GM12878 (cell line): ENCODE measurements around the gene SPNS1. TPM values are rescaled to one million over a fixed set of nuclear protein-coding genes. Genes with fewer than 3 reads are reported as not detected.

ENCODE experiments used
- ATAC-seq: fragments of 200-7000 bp; cut with Tn5 transposase; 3 replicates; pipeline ENCODE4 v1.9.1; 2020; ENCODE audit warnings: mild to moderate bottlenecking, moderate library complexity
- BruUV-seq: library from RNA; stranded (reverse); fragments of 400-500 nt; replicated peaks from 2 replicates; lab custom pipeline; 2021; lab: Mats Ljungman, UMichigan
- CTCF ChIA-PET: fragments of 300-600 bp; sonication (Branson Sonifier 250); formaldehyde crosslinking; extraction: SDS; loops from one replicate; lab custom pipeline; 2021; ENCODE audit warnings: inconsistent platforms; lab: Yijun Ruan, JAX
- POLR2A ChIA-PET: fragments of 350-600 bp; formaldehyde crosslinking; extraction: SDS; loops from one replicate; lab custom pipeline; 2021; ENCODE audit warnings: inconsistent platforms; lab: Charles Lee
- RAD21 ChIA-PET: fragments of 300-600 bp; sonication (Branson Sonifier 250); formaldehyde crosslinking; loops from one replicate; lab custom pipeline; 2023; ENCODE audit warnings: antibody characterized with exemption; ENCODE audit not compliant: unreplicated experiment; lab: Charles Lee
- SMC1A ChIA-PET: fragments of 300-600 bp; sonication (Branson Sonifier 250); formaldehyde crosslinking; loops from one replicate; lab custom pipeline; 2023; ENCODE audit not compliant: unreplicated experiment, uncharacterized antibody; lab: Charles Lee
- DNase-seq: peaks from one replicate; pipeline ENCODE4 v3.0.0-alpha.2; 2011; ENCODE audit warnings: low read depth, low spot score
- FAIRE-seq: peaks from 3 replicates; lab custom pipeline; 2011; peaks lifted over from hg19 to GRCh38; lab: Jason Lieb, UNC
- H2AFZ ChIP-seq: 2 replicates; pipeline ENCODE4 v1.6.0; 2011; ENCODE audit warnings: low read depth, low read length, control low read depth; ENCODE audit not compliant: control insufficient read depth
- H3K27ac ChIP-seq: 2 replicates; pipeline ENCODE4 v1.5.1; 2011; ENCODE audit warnings: control low read depth; ENCODE audit not compliant: control insufficient read depth, insufficient read depth
- H3K27me3 ChIP-seq, 2 experiments: replicated peaks in 1 of 2; 2 replicates each; pipeline versions ENCODE4 v1.6.0 to v1.6.1; 2011; ENCODE audit warnings: low read length in 1 of 2; ENCODE audit not compliant: control insufficient read depth in 2 of 2, insufficient read depth in 2 of 2
- H3K36me3 ChIP-seq, 2 experiments: 2 replicates each; pipeline ENCODE4 v1.5.1; 2011; ENCODE audit warnings: low read length in 1 of 2; ENCODE audit not compliant: control insufficient read depth in 2 of 2, insufficient read depth in 2 of 2
- H3K4me1 ChIP-seq: 2 replicates; pipeline ENCODE4 v1.6.1; 2011; ENCODE audit warnings: mild to moderate bottlenecking, low read length, moderate library complexity, mixed read lengths; ENCODE audit not compliant: control insufficient read depth, insufficient read depth
- H3K4me2 ChIP-seq: 2 replicates; pipeline ENCODE4 v1.6.0; 2011; ENCODE audit warnings: control low read depth; ENCODE audit not compliant: control insufficient read depth, insufficient read depth
- H3K4me3 ChIP-seq: fragments of 200-600 bp; sonication (generic); 2 replicates; pipeline ENCODE4 v1.5.1; 2016
- H3K79me2 ChIP-seq: 2 replicates; pipeline ENCODE4 v1.6.0; 2011; ENCODE audit warnings: low read length; ENCODE audit not compliant: control insufficient read depth, insufficient read depth
- H3K9ac ChIP-seq: 2 replicates; pipeline ENCODE4 v1.8.0; 2011; ENCODE audit warnings: low read length, control low read depth, mixed read lengths; ENCODE audit not compliant: control insufficient read depth, insufficient read depth
- H3K9me3 ChIP-seq: replicated peaks from 3 replicates; pipeline ENCODE4 v1.5.1; 2011; ENCODE audit warnings: mild to moderate bottlenecking, low read length; ENCODE audit not compliant: control insufficient read depth, insufficient read depth
- H4K20me1 ChIP-seq: 2 replicates; pipeline ENCODE4 v1.6.0; 2011; ENCODE audit not compliant: control insufficient read depth, insufficient read depth
- EGR1 ChIP-seq, 2 experiments: IDR thresholded peaks; 1 replicate in 1 of 2; 2 replicates in 1 of 2; pipeline ENCODE4 v1.6.1; 2011 to 2012; ENCODE audit warnings: low read depth in 2 of 2, low read length in 2 of 2, borderline replicate concordance in 1 of 2, mild to moderate bottlenecking in 1 of 2, moderate library complexity in 1 of 2
- NFIC ChIP-seq: IDR thresholded peaks from 2 replicates; pipeline ENCODE4 v1.6.1; 2012; ENCODE audit warnings: low read depth, mild to moderate bottlenecking, inconsistent platforms, low read length, moderate library complexity
- PAX8 ChIP-seq: fragments of 450-650 bp; IDR thresholded peaks from 2 replicates; pipeline ENCODE4 v1.6.1; 2017; ENCODE audit warnings: mild to moderate bottlenecking, moderate library complexity
- SMARCA5 ChIP-seq: fragments of 450-650 bp; IDR thresholded peaks from 2 replicates; pipeline ENCODE4 v1.6.1; 2017; ENCODE audit warnings: mild to moderate bottlenecking
- SMC3 ChIP-seq: IDR thresholded peaks from 2 replicates; pipeline ENCODE4 v1.6.1; 2011; ENCODE audit warnings: low read length, improper control_type of control experiment, borderline replicate concordance
- SP1 ChIP-seq: IDR thresholded peaks from one replicate; pipeline ENCODE4 v1.6.1; 2011; ENCODE audit warnings: low read depth, low read length
- WGBS: methylation state at CpG from one replicate; pipeline ENCODE4 v1.1.6; 2016; ENCODE audit warnings: low lambda C conversion rate; ENCODE audit not compliant: insufficient replicate concordance, insufficient coverage; ENCODE audit errors: missing lambda C conversion rate; 5-methylcytosine and 5-hydroxymethylcytosine counted together
- in situ Hi-C: fragments of 300-500 bp; cut with MboI; formaldehyde crosslinking; loops from 9 replicates; pipeline ENCODE4 v1.14.3; 2018; ENCODE audit warnings: mixed read lengths
- intact Hi-C: fragments of 100-400 bp; cut with micrococcal nuclease; formaldehyde crosslinking; loops from one replicate; pipeline ENCODE4 v1.14.2; 2022; ENCODE audit not compliant: unreplicated experiment
- polyA plus RNA-seq, 11 experiments: library from polyadenylated mRNA; depleted of rRNA in 4 of 11; unstranded in 6 of 11; stranded (reverse) in 5 of 11; fragments of >200 nt; fragmentation: Nextera tagmentation in 4 of 11; fragmentation: Illumina TruSeq in 1 of 11; extraction: Ambion mirVana in 4 of 11; extraction: Trizol in 1 of 11; gene quantifications; 1 replicate in 1 of 11; 2 replicates in 10 of 11; pipeline versions ENCODE4 v1.2.1 to v1.2.3, GENCODE V29; 2011 to 2016; ENCODE audit warnings: inconsistent platforms in 2 of 11, missing spikeins in 2 of 11, low read depth in 1 of 11
- total RNA-seq, 4 experiments: library from RNA; depleted of rRNA in 3 of 4; stranded (reverse); fragments of >200 nt in 3 of 4; fragmentation: Illumina TruSeq in 1 of 4; extraction: Trizol in 1 of 4; gene quantifications; 2 replicates each; pipeline versions ENCODE4 v1.2.1 to v1.2.3, GENCODE V29; 2013 to 2021
- TF ChIP-seq, protein P1 (sequence below): fragments of 450-650 bp; IDR thresholded peaks from 2 replicates; pipeline ENCODE4 v1.6.1; 2017; ENCODE audit warnings: borderline replicate concordance
- TF ChIP-seq, protein P2 (sequence below): fragments of 450-650 bp; formaldehyde crosslinking; IDR thresholded peaks from 2 replicates; pipeline ENCODE4 v1.4.0; 2022; ENCODE audit warnings: mild to moderate bottlenecking, moderate library complexity
- TF ChIP-seq, protein P3 (sequence below): fragments of 450-650 bp; IDR thresholded peaks from 2 replicates; pipeline ENCODE4 v1.6.1; 2016; ENCODE audit warnings: mild to moderate bottlenecking
- TF ChIP-seq, protein P4 (sequence below): IDR thresholded peaks from 2 replicates; pipeline ENCODE4 v1.6.1; 2012; ENCODE audit warnings: mild to moderate bottlenecking, low read depth, low read length

The SPNS1 gene
- total and polyA plus RNA-seq, 10 of the 15 experiments (the other 5 are each of a cell fraction or from before 2014, with no cell fraction given) = 0.16 to 37.6 (median 12.0) TPM

DNA sequence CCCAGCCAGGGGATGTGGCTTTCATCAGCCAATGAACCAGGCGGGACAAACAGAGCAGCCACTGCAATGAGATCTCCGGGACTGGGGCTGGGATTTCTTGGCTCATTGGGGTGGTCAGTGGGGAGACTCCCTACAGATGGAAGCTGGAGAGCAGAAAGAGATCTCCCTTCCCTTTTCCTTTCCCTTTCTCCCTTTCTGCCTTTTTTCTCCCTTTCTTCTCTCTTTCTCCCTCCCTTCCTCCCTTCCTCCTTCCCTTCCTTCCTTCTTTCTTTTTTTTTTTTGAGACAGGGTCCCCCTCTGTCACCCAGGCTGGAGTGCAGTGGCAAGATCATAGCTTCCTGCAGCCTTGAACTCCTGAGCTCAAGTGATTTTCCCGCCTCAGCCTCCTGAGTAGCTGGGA, 24.3 kb downstream of the SPNS1 start:
- BruUV-seq = no TSS peak
- Histone ChIP-seq H3K4me1 (no peaks in the 10 kb centered on the region), H3K36me3 (no peaks in the 10 kb centered on the region), H3K4me3 (no peak overlapping the region), H3K27ac (no peak overlapping the region), H3K9me3 (no peaks in the 10 kb centered on the region), H3K4me2 (no peak overlapping the region)
- DNase-seq = no peak
- in situ Hi-C loops = no loop called here
- RAD21 ChIA-PET = no interaction called here
- POLR2A ChIA-PET = no interaction called here
- WGBS = 60% methylated on average over 3 of the region's 3 CpGs
- SMC1A ChIA-PET = no interaction called here
- TF ChIP-seq, protein P1, sequence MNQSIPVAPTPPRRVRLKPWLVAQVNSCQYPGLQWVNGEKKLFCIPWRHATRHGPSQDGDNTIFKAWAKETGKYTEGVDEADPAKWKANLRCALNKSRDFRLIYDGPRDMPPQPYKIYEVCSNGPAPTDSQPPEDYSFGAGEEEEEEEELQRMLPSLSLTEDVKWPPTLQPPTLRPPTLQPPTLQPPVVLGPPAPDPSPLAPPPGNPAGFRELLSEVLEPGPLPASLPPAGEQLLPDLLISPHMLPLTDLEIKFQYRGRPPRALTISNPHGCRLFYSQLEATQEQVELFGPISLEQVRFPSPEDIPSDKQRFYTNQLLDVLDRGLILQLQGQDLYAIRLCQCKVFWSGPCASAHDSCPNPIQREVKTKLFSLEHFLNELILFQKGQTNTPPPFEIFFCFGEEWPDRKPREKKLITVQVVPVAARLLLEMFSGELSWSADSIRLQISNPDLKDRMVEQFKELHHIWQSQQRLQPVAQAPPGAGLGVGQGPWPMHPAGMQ = no peak
- TF ChIP-seq SP1 (no peak), SMARCA5 (no peak), NFIC (no peak), EGR1 (IDR thresholded peaks at IDR 0.05; ENCODE audit: borderline replicate concordance in 1 of 2, low read depth in 2 of 2, low read length in 2 of 2) (no peak), SMC3 (no peak), PAX8 (no peak)
- TF ChIP-seq, protein P2, sequence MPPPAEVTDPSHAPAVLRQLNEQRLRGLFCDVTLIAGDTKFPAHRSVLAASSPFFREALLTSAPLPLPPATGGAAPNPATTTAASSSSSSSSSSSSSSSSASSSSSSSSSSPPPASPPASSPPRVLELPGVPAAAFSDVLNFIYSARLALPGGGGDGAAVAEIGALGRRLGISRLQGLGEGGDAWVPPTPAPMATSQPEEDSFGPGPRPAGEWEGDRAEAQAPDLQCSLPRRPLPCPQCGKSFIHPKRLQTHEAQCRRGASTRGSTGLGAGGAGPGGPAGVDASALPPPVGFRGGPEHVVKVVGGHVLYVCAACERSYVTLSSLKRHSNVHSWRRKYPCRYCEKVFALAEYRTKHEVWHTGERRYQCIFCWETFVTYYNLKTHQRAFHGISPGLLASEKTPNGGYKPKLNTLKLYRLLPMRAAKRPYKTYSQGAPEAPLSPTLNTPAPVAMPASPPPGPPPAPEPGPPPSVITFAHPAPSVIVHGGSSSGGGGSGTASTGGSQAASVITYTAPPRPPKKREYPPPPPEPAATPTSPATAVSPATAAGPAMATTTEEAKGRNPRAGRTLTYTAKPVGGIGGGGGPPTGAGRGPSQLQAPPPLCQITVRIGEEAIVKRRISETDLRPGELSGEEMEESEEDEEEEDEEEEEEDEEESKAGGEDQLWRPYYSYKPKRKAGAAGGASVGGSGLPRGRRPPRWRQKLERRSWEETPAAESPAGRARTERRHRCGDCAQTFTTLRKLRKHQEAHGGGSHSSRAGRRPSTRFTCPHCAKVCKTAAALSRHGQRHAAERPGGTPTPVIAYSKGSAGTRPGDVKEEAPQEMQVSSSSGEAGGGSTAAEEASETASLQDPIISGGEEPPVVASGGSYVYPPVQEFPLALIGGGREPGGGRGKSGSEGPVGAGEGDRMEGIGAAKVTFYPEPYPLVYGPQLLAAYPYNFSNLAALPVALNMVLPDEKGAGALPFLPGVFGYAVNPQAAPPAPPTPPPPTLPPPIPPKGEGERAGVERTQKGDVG (CRISPR knock-in tag) = no peak
- TF ChIP-seq, protein P3, sequence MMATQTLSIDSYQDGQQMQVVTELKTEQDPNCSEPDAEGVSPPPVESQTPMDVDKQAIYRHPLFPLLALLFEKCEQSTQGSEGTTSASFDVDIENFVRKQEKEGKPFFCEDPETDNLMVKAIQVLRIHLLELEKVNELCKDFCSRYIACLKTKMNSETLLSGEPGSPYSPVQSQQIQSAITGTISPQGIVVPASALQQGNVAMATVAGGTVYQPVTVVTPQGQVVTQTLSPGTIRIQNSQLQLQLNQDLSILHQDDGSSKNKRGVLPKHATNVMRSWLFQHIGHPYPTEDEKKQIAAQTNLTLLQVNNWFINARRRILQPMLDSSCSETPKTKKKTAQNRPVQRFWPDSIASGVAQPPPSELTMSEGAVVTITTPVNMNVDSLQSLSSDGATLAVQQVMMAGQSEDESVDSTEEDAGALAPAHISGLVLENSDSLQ = no peak
- TF ChIP-seq, protein P4, sequence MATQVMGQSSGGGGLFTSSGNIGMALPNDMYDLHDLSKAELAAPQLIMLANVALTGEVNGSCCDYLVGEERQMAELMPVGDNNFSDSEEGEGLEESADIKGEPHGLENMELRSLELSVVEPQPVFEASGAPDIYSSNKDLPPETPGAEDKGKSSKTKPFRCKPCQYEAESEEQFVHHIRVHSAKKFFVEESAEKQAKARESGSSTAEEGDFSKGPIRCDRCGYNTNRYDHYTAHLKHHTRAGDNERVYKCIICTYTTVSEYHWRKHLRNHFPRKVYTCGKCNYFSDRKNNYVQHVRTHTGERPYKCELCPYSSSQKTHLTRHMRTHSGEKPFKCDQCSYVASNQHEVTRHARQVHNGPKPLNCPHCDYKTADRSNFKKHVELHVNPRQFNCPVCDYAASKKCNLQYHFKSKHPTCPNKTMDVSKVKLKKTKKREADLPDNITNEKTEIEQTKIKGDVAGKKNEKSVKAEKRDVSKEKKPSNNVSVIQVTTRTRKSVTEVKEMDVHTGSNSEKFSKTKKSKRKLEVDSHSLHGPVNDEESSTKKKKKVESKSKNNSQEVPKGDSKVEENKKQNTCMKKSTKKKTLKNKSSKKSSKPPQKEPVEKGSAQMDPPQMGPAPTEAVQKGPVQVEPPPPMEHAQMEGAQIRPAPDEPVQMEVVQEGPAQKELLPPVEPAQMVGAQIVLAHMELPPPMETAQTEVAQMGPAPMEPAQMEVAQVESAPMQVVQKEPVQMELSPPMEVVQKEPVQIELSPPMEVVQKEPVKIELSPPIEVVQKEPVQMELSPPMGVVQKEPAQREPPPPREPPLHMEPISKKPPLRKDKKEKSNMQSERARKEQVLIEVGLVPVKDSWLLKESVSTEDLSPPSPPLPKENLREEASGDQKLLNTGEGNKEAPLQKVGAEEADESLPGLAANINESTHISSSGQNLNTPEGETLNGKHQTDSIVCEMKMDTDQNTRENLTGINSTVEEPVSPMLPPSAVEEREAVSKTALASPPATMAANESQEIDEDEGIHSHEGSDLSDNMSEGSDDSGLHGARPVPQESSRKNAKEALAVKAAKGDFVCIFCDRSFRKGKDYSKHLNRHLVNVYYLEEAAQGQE = no peak
- TF ChIP-seq, all 136 proteins: peak for 0
- Histone ChIP-seq H3K9ac (no peak overlapping the region), H2AFZ (no peak overlapping the region), H3K27me3 (no peaks in the 10 kb centered on the region), H3K79me2 (no peaks in the 10 kb centered on the region), H4K20me1 (no peaks in the 10 kb centered on the region)
- intact Hi-C loops = no loop called here
- ATAC-seq (no peak), FAIRE-seq (no peak)
- CTCF ChIA-PET = interaction anchor here (0.6 kb wide), 1 partner anchor 664 kb away, joined by 3 read pairs; no protein-coding TSS in a partner anchor
